Measurements from ENCODE around the gene CBY2. TPM values are rescaled to one million over a fixed set of nuclear protein-coding genes. Genes with fewer than 3 reads are reported as not detected.
"Not testable (repeated sequence)": the region's sequence is repeated elsewhere in the genome, so short reads cannot be mapped to it uniquely, and the experiment has no call there.

Gene CBY2
- total and polyA plus RNA-seq, 2 donors from 2014 or later, result 0.22 TPM; not detected in 1

- TF ChIP-seq, protein P1, sequence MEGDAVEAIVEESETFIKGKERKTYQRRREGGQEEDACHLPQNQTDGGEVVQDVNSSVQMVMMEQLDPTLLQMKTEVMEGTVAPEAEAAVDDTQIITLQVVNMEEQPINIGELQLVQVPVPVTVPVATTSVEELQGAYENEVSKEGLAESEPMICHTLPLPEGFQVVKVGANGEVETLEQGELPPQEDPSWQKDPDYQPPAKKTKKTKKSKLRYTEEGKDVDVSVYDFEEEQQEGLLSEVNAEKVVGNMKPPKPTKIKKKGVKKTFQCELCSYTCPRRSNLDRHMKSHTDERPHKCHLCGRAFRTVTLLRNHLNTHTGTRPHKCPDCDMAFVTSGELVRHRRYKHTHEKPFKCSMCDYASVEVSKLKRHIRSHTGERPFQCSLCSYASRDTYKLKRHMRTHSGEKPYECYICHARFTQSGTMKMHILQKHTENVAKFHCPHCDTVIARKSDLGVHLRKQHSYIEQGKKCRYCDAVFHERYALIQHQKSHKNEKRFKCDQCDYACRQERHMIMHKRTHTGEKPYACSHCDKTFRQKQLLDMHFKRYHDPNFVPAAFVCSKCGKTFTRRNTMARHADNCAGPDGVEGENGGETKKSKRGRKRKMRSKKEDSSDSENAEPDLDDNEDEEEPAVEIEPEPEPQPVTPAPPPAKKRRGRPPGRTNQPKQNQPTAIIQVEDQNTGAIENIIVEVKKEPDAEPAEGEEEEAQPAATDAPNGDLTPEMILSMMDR (IDR thresholded peaks at IDR 0.05; ENCODE audit: borderline replicate concordance, extremely low read depth, insufficient read depth), result no peak
- Histone ChIP-seq H3K27ac (ENCODE audit: low read depth in 2 of 2, low read length in 2 of 2) (no peak overlapping the region), H3K9me3 (ENCODE audit: control insufficient read depth in 2 of 3, insufficient read depth in 1 of 3, low read length in 3 of 3) (peaks cover 0 to 4% (median 0%) of the 10 kb centered on the region in 3 donors), H3K4me1 (ENCODE audit: control insufficient read depth in 2 of 3, insufficient read depth in 2 of 3, low read depth in 1 of 3, low read length in 3 of 3) (no peaks in the 10 kb centered on the region), H3K9ac (ENCODE audit: low read length in 3 of 3) (no peak overlapping the region), H3K27me3 (ENCODE audit: control insufficient read depth, insufficient read depth, low read length) (no peaks in the 10 kb centered on the region), H3K4me3 (ENCODE audit: low read length in 3 of 3) (no peak overlapping the region), H3K36me3 (ENCODE audit: control insufficient read depth in 2 of 3, insufficient read depth in 3 of 3, low read length in 3 of 3) (no peaks in the 10 kb centered on the region)
- DNase-seq (no peak), FAIRE-seq (no peak)
- intact Hi-C loops (cut with DNase I), result no loop called here
These were observed 42.6 kb upstream of the CBY2 start for GRCh38 chr13:45659536-45659935.

GRCh38 chr13:45660458-45660857 is 41.7 kb upstream of the CBY2 start:
- intact Hi-C loops (cut with DNase I); H3K36me3 ChIP-seq (ENCODE audit: control insufficient read depth in 2 of 3, insufficient read depth in 3 of 3, low read length in 3 of 3); H3K27me3 ChIP-seq (ENCODE audit: control insufficient read depth, insufficient read depth, low read length); DNase-seq; H3K9me3 ChIP-seq (ENCODE audit: control insufficient read depth in 2 of 3, insufficient read depth in 1 of 3, low read length in 3 of 3); H3K4me3 ChIP-seq (ENCODE audit: low read length in 3 of 3); FAIRE-seq; H3K4me1 ChIP-seq (ENCODE audit: control insufficient read depth in 2 of 3, insufficient read depth in 2 of 3, low read depth in 1 of 3, low read length in 3 of 3); H3K9ac ChIP-seq (ENCODE audit: low read length in 3 of 3); H3K27ac ChIP-seq (ENCODE audit: low read depth in 2 of 2, low read length in 2 of 2): not testable (repeated sequence)

DNA sequence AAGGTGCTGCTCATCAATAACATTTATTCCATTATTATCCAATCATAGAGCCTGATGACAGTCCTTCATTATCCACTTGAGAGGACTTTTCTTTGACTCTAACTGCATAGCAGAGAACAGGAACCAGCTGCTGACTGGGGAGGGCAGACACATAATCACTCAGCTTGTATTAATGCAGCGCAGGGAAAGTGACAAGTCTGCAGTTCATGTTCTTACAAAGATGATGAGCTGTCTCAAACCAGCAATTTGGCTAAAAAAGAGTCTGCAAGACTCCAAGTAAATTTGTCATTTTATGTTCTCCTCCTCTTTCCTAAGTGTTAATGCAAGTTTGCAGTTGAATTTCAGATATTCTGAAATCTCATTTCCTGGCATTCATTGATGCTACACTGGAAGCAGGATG is 40.0 kb upstream of the CBY2 start:
- Histone ChIP-seq H3K4me1 (ENCODE audit: control insufficient read depth in 2 of 3, insufficient read depth in 2 of 3, low read depth in 1 of 3, low read length in 3 of 3) (no peaks in the 10 kb centered on the region), H3K27me3 (ENCODE audit: control insufficient read depth, insufficient read depth, low read length) (no peaks in the 10 kb centered on the region), H3K36me3 (ENCODE audit: control insufficient read depth in 2 of 3, insufficient read depth in 3 of 3, low read length in 3 of 3) (no peaks in the 10 kb centered on the region), H3K4me3 (ENCODE audit: low read length in 3 of 3) (no peak overlapping the region), H3K27ac (ENCODE audit: low read depth in 2 of 2, low read length in 2 of 2) (no peak overlapping the region), H3K9me3 (ENCODE audit: control insufficient read depth in 2 of 3, insufficient read depth in 1 of 3, low read length in 3 of 3) (peaks cover 0 to 4% (median 0%) of the 10 kb centered on the region in 3 donors), H3K9ac (ENCODE audit: low read length in 3 of 3) (no peak overlapping the region)
- intact Hi-C loops (cut with DNase I), result no loop called here
- DNase-seq (no peak), FAIRE-seq (no peak)
- TF ChIP-seq, protein P1 (IDR thresholded peaks at IDR 0.05; ENCODE audit: borderline replicate concordance, extremely low read depth, insufficient read depth), result no peak

GRCh38 chr13:45662903-45663302 is 39.2 kb upstream of the CBY2 start:
- H3K27me3 ChIP-seq (ENCODE audit: control insufficient read depth, insufficient read depth, low read length); H3K36me3 ChIP-seq (ENCODE audit: control insufficient read depth in 2 of 3, insufficient read depth in 3 of 3, low read length in 3 of 3); H3K9me3 ChIP-seq (ENCODE audit: control insufficient read depth in 2 of 3, insufficient read depth in 1 of 3, low read length in 3 of 3); FAIRE-seq; H3K4me1 ChIP-seq (ENCODE audit: control insufficient read depth in 2 of 3, insufficient read depth in 2 of 3, low read depth in 1 of 3, low read length in 3 of 3); DNase-seq; H3K27ac ChIP-seq (ENCODE audit: low read depth in 2 of 2, low read length in 2 of 2); intact Hi-C loops (cut with DNase I); H3K4me3 ChIP-seq (ENCODE audit: low read length in 3 of 3); H3K9ac ChIP-seq (ENCODE audit: low read length in 3 of 3): not testable (repeated sequence)

DNA sequence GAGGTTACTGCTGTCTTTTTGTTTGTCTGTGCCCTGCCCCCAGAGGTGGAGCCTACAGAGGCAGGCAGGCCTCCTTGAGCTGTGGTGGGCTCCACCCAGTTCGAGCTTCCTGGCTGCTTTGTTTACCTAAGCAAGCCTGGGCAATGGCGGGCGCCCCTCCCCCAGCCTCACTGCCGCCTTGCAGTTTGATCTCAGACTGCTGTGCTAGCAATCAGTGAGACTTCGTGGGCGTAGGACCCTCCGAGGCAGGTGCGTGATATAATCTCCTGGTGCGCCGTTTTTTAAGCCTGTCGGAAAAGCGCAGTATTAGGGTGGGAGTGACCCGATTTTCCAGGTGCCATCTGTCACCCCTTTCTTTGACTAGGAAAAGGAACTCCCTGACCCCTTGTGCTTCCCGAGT is 32.5 kb upstream of the CBY2 start:
- H3K27ac ChIP-seq (ENCODE audit: low read depth in 2 of 2, low read length in 2 of 2); FAIRE-seq; intact Hi-C loops (cut with DNase I); H3K9ac ChIP-seq (ENCODE audit: low read length in 3 of 3); H3K4me1 ChIP-seq (ENCODE audit: control insufficient read depth in 2 of 3, insufficient read depth in 2 of 3, low read depth in 1 of 3, low read length in 3 of 3); H3K27me3 ChIP-seq (ENCODE audit: control insufficient read depth, insufficient read depth, low read length); H3K9me3 ChIP-seq (ENCODE audit: control insufficient read depth in 2 of 3, insufficient read depth in 1 of 3, low read length in 3 of 3); H3K36me3 ChIP-seq (ENCODE audit: control insufficient read depth in 2 of 3, insufficient read depth in 3 of 3, low read length in 3 of 3); H3K4me3 ChIP-seq (ENCODE audit: low read length in 3 of 3); DNase-seq: not testable (repeated sequence)

All from kidney (tissue), 14 donors.